Activated gamma-delta T cell treated with Interleukin-2 at 50 U/mL for 16 hours (primary cell): ENCODE measurements around the gene CLIP3.
"Not testable (repeated sequence)": the region's sequence is repeated elsewhere in the genome, so short reads cannot be mapped to it uniquely, and the experiment has no call there.

Source experiments
- DNase-seq: peaks from one replicate; pipeline ENCODE4 v3.0.0-alpha.2; 2020

The CLIP3 gene

GRCh38 chr19:36032251-36033104 lies at the start of gene CLIP3:
CLIP3 (minus strand) TSS chr19:36032873; CDS start chr19:36032357, 516 bp downstream.
- DNase-seq: peak; percentile 51

GRCh38 chr19:36081894-36082293 lies 49.2 kb upstream of the CLIP3 start:
- no peak for DNase-seq

- no peak for DNase-seq
Measured at GRCh38 chr19:36081385-36081784, 48.7 kb upstream of the CLIP3 start.

GRCh38 chr19:36079389-36079945 lies 46.8 kb upstream of the CLIP3 start:
- no peak for DNase-seq

GRCh38 chr19:36073121-36073876 lies 40.6 kb upstream of the CLIP3 start:
- DNase-seq: no peak

- no peak for DNase-seq
Measured at GRCh38 chr19:36072081-36072480, 39.4 kb upstream of the CLIP3 start.

- DNase-seq: not testable (repeated sequence)
Measured at GRCh38 chr19:36068810-36069499, 36.3 kb upstream of the CLIP3 start.

GRCh38 chr19:36067681-36068080 lies 35.0 kb upstream of the CLIP3 start:
- no peak for DNase-seq

- no peak for DNase-seq
Measured at GRCh38 chr19:36064826-36065225, 32.2 kb upstream of the CLIP3 start.

- no peak for DNase-seq
Measured at GRCh38 chr19:36061367-36061766, 28.7 kb upstream of the CLIP3 start.

- DNase-seq: no peak
Measured at GRCh38 chr19:36060430-36060829, 27.8 kb upstream of the CLIP3 start.

GRCh38 chr19:36059180-36059910 lies 26.7 kb upstream of the CLIP3 start:
- DNase-seq: no peak

GRCh38 chr19:36058481-36059179 lies 26.0 kb upstream of the CLIP3 start:
- DNase-seq: no peak

GRCh38 chr19:36054733-36055686 lies 22.3 kb upstream of the CLIP3 start, which contains the start of gene WDR62:
WDR62 (plus strand) TSS chr19:36054897; CDS start chr19:36054972, 75 bp downstream.
- DNase-seq: peak; percentile 90

GRCh38 chr19:36054119-36054732 lies 21.6 kb upstream of the CLIP3 start, which contains the start of gene THAP8:
THAP8 (minus strand) TSS chr19:36054285; CDS start chr19:36054217, 68 bp downstream.
- peak; percentile 100 for DNase-seq

GRCh38 chr19:36051637-36052036 lies 19.0 kb upstream of the CLIP3 start:
- no peak for DNase-seq

- no peak for DNase-seq
Measured at GRCh38 chr19:36051236-36051635, 18.6 kb upstream of the CLIP3 start.

- no peak for DNase-seq
Measured at GRCh38 chr19:36049080-36049698, 16.5 kb upstream of the CLIP3 start.

- DNase-seq: no peak
Measured at GRCh38 chr19:36047835-36048234, 15.2 kb upstream of the CLIP3 start.
